ENCODE results near the gene PRR11.

GRCh38 chr17:59152925-59153324 lies 2.6 kb upstream of the PRR11 start:
- TF ChIP-seq EZH2 (IDR thresholded peaks at IDR 0.05; ENCODE audit: low read depth) (no peak), CTCF (conservative IDR thresholded peaks at IDR 0.05) (no peak)
